Epithelial cell of esophagus (primary cell): ENCODE measurements around the gene CCL23.
"Not testable (repeated sequence)": the region's sequence is repeated elsewhere in the genome, so short reads cannot be mapped to it uniquely, and the experiment has no call there.

Experiments
- DNase-seq: peaks from one replicate; pipeline ENCODE4 v3.0.0; 2010; ENCODE audit warnings: low read depth
- H3K4me3 ChIP-seq: 2 replicates; pipeline ENCODE4 v1.5.1; 2011; ENCODE audit warnings: mild to moderate bottlenecking, low read length, control low read depth
- CTCF ChIP-seq: IDR thresholded peaks from 2 replicates; pipeline ENCODE4 v1.5.1; 2011; ENCODE audit warnings: low read depth, mild to moderate bottlenecking, low read length, control low read depth, inconsistent platforms; ENCODE audit not compliant: insufficient read depth; ENCODE audit errors: missing control alignments

CCL23 gene

DNA sequence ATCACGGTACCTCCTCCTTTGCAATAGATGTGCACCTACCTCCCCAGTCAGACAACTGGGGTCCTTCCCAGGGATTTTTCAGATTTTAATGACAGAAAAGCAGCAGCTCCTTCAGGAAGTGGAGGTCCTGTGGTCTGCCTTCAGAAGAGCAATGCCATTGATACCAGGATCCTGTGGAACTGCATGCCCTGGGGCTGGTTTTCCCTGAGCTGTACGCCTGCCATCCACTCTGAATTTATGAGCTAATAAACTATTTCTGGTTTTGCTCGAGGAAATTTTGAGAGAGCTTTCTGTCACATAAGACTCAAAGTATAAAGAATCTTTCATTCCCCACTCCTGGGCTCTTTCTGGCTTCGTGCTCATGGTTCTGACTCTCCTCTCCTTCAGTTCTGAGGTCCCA is 10.0 kb upstream of the CCL23 start:
- no peak for TF ChIP-seq CTCF
- no peak for DNase-seq
- no peak overlapping the region for H3K4me3 ChIP-seq

DNA sequence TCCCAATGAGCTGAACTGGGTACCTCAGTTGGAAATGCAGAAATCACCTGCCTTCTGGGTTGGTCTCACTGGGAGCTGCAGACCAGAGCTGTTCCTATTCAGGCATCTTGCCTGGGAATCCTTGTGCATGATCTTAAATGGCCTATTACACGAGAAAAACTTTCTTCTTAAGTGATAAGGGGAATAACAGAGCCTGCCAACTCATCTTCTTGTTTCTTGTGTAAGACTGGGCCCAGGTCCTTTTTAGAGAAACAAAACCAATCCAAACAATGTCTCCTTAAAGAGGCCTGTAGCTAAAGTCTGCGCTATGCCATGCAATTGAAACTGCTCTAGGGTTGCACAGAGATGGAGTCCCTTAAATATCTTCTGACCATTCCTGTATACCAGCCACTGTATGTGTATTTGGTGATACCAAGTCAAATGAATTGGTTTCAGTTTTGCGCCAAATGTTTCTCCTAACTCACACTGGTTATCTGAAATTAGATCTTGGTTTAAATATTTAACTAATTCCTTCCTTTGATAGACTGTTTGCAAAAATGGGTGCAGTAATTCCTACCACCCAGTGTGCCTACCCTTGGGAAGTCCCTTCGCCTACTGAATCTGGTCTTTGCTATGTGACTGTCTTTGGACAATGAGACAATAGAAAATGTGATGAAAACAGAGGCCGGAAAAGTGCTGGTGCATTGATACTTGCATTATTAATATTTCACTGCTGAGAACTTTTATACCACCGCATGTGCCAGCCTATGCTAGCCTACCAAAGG is 6.5 kb upstream of the CCL23 start:
- H3K4me3 ChIP-seq = no peak overlapping the region
- no peak for DNase-seq
- no peak for TF ChIP-seq CTCF

DNA sequence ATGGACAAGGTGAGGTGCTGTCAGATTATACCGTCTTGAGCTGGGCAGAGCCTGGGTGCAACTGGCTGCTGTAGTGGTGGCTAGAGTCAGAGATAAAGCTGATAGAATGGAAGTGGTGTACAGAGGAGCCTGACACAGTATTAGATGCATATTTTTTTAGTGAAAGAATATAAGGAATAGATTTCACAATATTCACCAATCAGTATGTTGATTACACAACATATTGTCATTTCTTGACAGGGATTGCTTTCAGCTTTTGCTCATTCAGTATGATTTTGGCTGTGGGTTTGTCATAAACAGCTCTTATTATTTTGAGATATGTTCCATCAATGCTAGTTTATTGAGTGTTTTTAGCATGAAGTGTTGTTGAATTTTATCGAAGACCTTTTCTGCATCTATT is 1.7 kb upstream of the CCL23 start:
- no peak overlapping the region for H3K4me3 ChIP-seq
- no peak for TF ChIP-seq CTCF
- DNase-seq = no peak

- TF ChIP-seq CTCF = no peak
- DNase-seq = no peak
- H3K4me3 ChIP-seq = no peak overlapping the region
Observed at GRCh38 chr17:36016555-36016954, 1.2 kb downstream of the CCL23 start.

- H3K4me3 ChIP-seq, DNase-seq: not testable (repeated sequence)
Observed at GRCh38 chr17:36015895-36016294, 1.9 kb downstream of the CCL23 start.

DNA sequence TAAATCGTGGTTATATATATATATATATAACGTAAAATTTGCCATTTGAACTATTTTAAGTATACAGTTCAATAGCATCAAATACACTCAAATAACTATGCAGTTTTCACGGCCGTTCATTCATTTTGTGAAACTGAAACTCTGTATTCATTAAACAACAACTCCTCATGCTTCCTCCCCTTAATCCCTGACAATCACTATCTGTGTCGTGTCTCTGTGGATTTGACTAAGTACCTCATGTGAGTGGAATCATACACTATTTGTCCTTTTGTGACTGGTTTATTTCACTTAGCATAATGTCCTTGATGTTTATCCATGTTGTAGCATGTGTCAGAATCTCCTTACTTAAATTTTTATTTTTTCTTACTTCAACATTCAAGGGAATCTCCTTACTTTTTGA is 2.8 kb downstream of the CCL23 start:
- TF ChIP-seq CTCF = no peak
- H3K4me3 ChIP-seq = no peak overlapping the region
- no peak for DNase-seq

DNA sequence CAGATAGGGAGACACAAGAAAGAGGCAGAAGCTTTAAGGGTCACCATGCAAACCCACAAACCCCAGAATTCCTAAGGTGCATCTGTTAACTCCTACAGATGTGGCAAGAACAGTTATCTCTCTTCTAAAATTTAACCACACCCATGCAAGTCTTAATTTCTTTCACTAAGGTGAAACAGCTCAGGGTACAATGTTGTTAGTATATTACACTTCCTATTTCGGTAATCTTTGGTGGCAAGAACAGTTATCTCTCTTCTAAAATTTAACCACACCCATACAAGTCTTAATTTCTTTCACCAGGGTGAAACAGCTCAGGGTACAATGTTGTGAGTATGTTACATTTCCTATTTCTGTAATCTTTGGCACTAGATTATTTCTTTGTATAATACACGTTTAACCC is 6.6 kb downstream of the CCL23 start:
- DNase-seq = no peak
- no peak for TF ChIP-seq CTCF
- no peak overlapping the region for H3K4me3 ChIP-seq
